ACC112 (cell line): ENCODE measurements around the gene TNFRSF18.

ENCODE experiments used
- H2AFZ ChIP-seq: fragments of 200-600 bp; sonication (generic); one replicate; pipeline ENCODE4 v1.6.0; 2017; ENCODE audit warnings: antibody characterized with exemption, low read length; ENCODE audit not compliant: unreplicated experiment
- H3K27ac ChIP-seq: fragments of 200-600 bp; sonication (generic); 2 replicates; pipeline ENCODE4 v1.5.1; 2014; ENCODE audit warnings: low read depth, mild to moderate bottlenecking, antibody characterized with exemption, low read length, moderate library complexity
- H3K27me3 ChIP-seq: fragments of 200-600 bp; sonication (generic); 2 replicates; pipeline ENCODE4 v1.6.1; 2014; ENCODE audit warnings: mild to moderate bottlenecking, antibody characterized with exemption, low read length, moderate library complexity, mixed read lengths; ENCODE audit not compliant: insufficient read depth
- H3K36me3 ChIP-seq: fragments of 200-600 bp; sonication (generic); 2 replicates; pipeline ENCODE4 v1.6.1; 2016; ENCODE audit warnings: mild to moderate bottlenecking, antibody characterized with exemption, low read length, moderate library complexity, mixed read lengths; ENCODE audit not compliant: insufficient read depth
- H3K4me1 ChIP-seq: fragments of 200-600 bp; sonication (generic); one replicate; pipeline ENCODE4 v1.6.1; 2016; ENCODE audit warnings: low read length, mixed read lengths; ENCODE audit not compliant: insufficient read depth, unreplicated experiment, control insufficient read depth
- H3K4me3 ChIP-seq: fragments of 200-600 bp; sonication (generic); 2 replicates; pipeline ENCODE4 v1.5.1; 2014; ENCODE audit warnings: mild to moderate bottlenecking, low read depth, low read length
- H3K79me2 ChIP-seq: fragments of 200-600 bp; sonication (generic); one replicate; pipeline ENCODE4 v1.6.0; 2016; ENCODE audit warnings: low read length; ENCODE audit not compliant: control insufficient read depth, unreplicated experiment, insufficient read depth

The TNFRSF18 gene

DNA sequence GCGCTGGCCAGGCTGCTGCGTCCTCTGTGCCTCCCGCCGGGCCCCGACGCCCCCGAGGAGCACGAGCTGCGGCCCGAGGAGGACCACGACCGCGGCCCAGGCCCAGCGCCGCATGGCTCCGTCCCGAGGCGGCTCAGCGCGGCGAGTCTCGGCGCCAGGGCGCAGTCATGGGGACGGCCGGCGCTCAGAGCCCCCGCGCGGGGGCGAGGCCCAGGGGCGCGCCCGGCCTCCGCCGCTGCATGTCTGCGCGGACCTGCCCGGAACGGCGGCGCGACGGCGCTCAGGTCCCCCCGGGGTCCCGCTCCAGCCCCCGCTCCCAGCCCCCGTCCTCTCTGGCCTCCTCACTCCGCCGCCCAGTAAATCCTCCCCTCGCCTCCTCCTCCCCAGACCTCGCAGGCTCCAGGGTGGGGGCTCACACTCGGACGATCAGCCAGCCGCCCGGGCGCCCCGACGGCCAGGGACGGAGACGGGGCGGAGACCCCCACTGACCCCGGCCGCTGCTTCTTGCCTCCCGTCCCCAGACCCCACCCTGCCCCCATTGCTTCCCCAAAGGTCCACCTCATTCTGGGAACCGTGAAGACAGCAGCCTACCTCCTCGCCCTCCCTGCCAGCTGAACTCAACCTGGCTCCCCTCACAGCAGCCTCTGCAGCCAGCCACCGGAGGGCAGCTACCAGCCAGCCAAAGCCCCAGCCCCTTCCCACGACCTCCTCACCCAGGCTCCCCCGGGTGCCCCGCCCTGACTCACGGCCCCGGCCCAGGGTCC, 40.4 kb upstream of the TNFRSF18 start, which contains the start of gene C1QTNF12:
TSS of gene C1QTNF12 (minus strand) at position 146 of the 764 bp plus-strand sequence. CDS start at position 114, 32 bp downstream.
- no peak within 1 kb of the TSS for H3K27ac ChIP-seq
- no peaks in the 10 kb centered on the region for H3K79me2 ChIP-seq
- peaks cover 9% of the 10 kb centered on the region; the same call in 1 of the 2 replicates for H3K27me3 ChIP-seq
- no peaks in the 10 kb centered on the region for H3K36me3 ChIP-seq
- H3K4me1 ChIP-seq, result no peaks in the 10 kb centered on the region
- no peak within 1 kb of the TSS for H2AFZ ChIP-seq
- no peak within 1 kb of the TSS for H3K4me3 ChIP-seq

- no peak overlapping the region for H3K4me3 ChIP-seq
- no peaks in the 10 kb centered on the region for H3K36me3 ChIP-seq
- no peaks in the 10 kb centered on the region for H3K4me1 ChIP-seq
Measured at GRCh38 chr1:1245817-1246576, 39.6 kb upstream of the TNFRSF18 start.

DNA sequence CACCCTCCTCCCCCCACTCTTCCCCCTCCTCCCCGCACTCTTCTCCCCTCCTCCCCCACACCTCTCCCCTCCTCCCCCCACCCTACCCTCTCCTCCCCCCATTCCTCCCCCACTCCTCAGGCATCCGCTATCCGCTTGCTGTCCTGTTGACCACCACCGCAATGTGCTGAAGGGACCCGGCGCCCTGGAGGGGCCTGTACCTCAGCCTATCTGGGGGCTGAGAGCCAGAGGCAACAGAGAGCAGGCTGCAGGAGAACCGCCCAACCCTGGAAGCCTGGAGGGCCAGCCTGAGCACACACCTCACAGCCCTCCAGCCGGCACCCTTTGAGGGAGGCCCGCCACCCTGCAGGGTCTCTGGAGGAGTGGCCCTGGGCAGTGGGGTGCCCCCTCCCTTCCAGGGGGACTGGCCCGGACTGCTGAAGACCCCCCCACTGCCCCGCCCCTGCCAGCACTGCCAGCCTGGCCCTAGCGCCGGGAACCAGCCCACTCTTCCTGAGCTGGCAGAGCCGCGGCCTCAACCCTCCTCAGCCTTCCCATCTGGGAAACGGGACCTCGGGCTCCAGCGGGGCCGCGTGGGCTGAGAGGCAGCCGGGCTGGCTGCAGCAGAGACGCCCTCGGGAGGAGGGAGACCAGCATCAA, 38.9 kb upstream of the TNFRSF18 start:
- no peaks in the 10 kb centered on the region for H3K79me2 ChIP-seq
- H3K27me3 ChIP-seq, result peaks cover 9% of the 10 kb centered on the region; the same call in 1 of the 2 replicates
- H3K4me3 ChIP-seq, result no peak overlapping the region
- no peaks in the 10 kb centered on the region for H3K4me1 ChIP-seq
- H2AFZ ChIP-seq, result no peak overlapping the region
- no peaks in the 10 kb centered on the region for H3K36me3 ChIP-seq
- no peak overlapping the region for H3K27ac ChIP-seq

More at GRCh38 chr1:1245817-1246576, 39.6 kb upstream of the TNFRSF18 start:
- Histone ChIP-seq H3K79me2 (no peaks in the 10 kb centered on the region), H2AFZ (no peak overlapping the region), H3K27ac (no peak overlapping the region), H3K27me3 (peaks cover 9% of the 10 kb centered on the region; the same call in 1 of the 2 replicates)

GRCh38 chr1:1244192-1244811, 37.9 kb upstream of the TNFRSF18 start:
- Histone ChIP-seq H3K27ac (no peak overlapping the region), H3K4me3 (no peak overlapping the region), H3K79me2 (no peaks in the 10 kb centered on the region), H2AFZ (no peak overlapping the region), H3K36me3 (no peaks in the 10 kb centered on the region), H3K27me3 (peaks cover 9% of the 10 kb centered on the region; the same call in 1 of the 2 replicates), H3K4me1 (no peaks in the 10 kb centered on the region)

DNA sequence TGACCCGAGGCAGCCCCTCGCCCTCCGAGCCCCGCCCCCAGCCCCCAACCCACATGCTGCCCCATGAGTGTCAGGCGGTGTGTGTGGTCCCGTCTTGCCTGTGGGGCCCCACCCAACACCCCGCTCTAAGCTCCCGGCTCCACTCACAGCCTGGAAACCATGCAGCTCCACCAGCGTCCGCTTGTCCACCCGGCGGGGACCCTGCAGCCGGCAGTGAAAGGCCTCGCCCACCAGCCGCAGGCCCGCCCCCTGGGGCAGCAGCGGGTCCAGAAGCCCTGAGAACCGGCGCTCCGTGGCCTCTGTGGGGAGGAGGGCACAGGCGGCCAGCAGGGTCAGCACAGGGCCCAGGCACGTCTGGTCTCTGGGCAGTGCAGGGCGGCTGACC, 37.4 kb upstream of the TNFRSF18 start:
- no peak overlapping the region for H2AFZ ChIP-seq
- no peaks in the 10 kb centered on the region for H3K79me2 ChIP-seq
- peaks cover 9% of the 10 kb centered on the region; the same call in 1 of the 2 replicates for H3K27me3 ChIP-seq
- H3K27ac ChIP-seq, result no peak overlapping the region
- H3K36me3 ChIP-seq, result no peaks in the 10 kb centered on the region
- H3K4me3 ChIP-seq, result no peak overlapping the region
- H3K4me1 ChIP-seq, result no peaks in the 10 kb centered on the region

DNA sequence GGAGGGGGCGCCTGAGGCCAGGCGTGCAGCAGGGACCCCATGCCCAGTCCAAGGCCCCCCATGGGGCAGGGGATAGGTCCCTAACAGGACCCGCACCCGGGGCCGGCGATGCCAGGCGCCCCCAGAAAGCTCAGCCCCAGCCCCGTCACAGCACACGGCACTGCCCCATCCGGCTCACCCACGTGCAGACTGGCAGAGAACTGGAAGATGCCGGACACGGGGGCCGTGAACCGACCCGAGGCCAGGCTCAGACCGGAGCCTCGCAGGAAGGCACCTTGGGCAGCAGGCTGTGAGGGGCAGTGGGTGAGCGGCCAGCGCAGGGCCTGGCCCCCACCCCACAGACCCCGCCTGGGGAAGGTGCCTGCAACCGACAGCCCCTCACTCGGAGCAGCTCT, 36.9 kb upstream of the TNFRSF18 start:
- Histone ChIP-seq H2AFZ (no peak overlapping the region), H3K27me3 (peaks cover 9% of the 10 kb centered on the region; the same call in 1 of the 2 replicates), H3K4me1 (peaks cover under 1% of the 10 kb centered on the region), H3K27ac (no peak overlapping the region), H3K36me3 (no peaks in the 10 kb centered on the region), H3K4me3 (no peak overlapping the region), H3K79me2 (no peaks in the 10 kb centered on the region)

DNA sequence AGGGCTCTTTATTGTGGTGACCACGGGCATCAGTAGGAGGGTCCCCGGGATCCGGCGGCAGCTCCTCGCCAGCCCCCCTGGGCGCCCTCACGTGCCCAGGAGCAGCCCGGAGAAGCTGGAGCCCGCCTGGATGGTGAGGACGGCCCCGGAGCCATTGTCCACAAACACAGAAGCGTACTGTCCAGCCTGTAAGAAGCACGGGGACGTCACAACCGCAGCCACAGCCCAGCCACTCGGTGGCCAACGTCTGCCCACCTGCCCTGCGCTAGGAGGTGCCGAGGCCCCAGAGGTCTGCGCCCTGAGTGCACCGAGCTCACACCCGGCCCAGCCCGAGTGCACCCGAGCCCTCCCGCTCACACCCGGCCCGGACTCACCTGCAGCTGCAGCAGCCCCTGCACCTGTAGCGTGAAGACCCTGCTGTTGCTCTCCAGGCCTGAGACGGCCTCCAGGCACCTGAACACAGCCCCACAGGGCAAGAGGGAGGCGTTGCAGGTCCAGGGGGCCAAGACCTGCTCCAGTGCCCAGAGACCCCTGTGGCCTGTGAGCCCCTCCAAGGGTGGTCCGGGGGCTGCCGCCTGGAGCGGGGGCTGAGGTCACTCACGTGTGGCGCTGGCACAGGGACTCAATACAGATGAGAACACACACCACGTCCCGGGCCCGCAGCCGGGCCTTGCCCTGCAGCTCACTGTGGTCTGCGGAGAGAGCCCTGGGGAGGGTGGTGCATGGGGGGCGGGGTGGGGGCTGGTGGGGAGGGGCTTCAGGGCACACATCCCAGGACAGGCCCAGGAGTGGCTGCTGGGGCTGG, 36.3 kb upstream of the TNFRSF18 start:
- H3K79me2 ChIP-seq, result no peaks in the 10 kb centered on the region
- peaks cover 5% of the 10 kb centered on the region for H3K4me1 ChIP-seq
- H2AFZ ChIP-seq, result no peak overlapping the region
- no peaks in the 10 kb centered on the region for H3K36me3 ChIP-seq
- no peak overlapping the region for H3K4me3 ChIP-seq
- H3K27me3 ChIP-seq, result peaks cover 9% of the 10 kb centered on the region; the same call in 1 of the 2 replicates
- H3K27ac ChIP-seq, result no peak overlapping the region

GRCh38 chr1:1241588-1242219, 35.3 kb upstream of the TNFRSF18 start:
- Histone ChIP-seq H3K27me3 (0 out of 2 replicates have a peak, but pooled peaks cover 3% of the 10 kb centered on the region), H2AFZ (no peak overlapping the region), H3K4me1 (peaks cover 13% of the 10 kb centered on the region), H3K4me3 (no peak overlapping the region), H3K79me2 (no peaks in the 10 kb centered on the region), H3K36me3 (no peaks in the 10 kb centered on the region), H3K27ac (no peak overlapping the region)

- H2AFZ ChIP-seq, result no peak overlapping the region
- peaks cover 13% of the 10 kb centered on the region for H3K4me1 ChIP-seq
- H3K27me3 ChIP-seq, result no peaks in the 10 kb centered on the region
- no peak overlapping the region for H3K27ac ChIP-seq
- H3K4me3 ChIP-seq, result no peak overlapping the region
- no peaks in the 10 kb centered on the region for H3K79me2 ChIP-seq
- H3K36me3 ChIP-seq, result no peaks in the 10 kb centered on the region
Measured at GRCh38 chr1:1240822-1241587, 34.6 kb upstream of the TNFRSF18 start.
